Measurements from ENCODE around the gene NPC1L1.

DNA sequence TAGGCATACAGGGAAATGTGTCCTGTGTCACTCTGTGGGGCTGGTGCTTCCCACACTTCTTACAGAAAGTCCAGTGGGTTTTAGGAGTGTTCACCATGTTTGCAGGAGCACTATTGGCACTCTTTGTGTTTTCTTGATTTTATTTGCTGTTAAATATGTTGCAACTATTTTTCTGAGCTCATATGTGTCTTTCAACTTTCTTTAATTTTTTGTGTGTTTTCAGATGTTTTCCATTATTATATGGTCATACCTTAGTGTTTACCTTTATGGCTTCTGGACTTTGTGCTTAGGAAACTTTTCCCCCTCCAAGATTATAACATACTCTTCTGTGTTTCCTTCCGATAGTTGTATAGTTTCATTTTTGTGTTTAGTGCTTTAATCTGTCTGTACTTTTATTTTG lies 29.9 kb downstream of the NPC1L1 start:
- TF ChIP-seq CTCF (conservative IDR thresholded peaks at IDR 0.05; ENCODE audit: low read length) (no peak), EZH2phosphoT487 (IDR thresholded peaks at IDR 0.05; ENCODE audit: borderline replicate concordance, low read depth, low read length) (no peak)

All from OCI-LY7 (cell line).